T-helper 1 cell treated with Interleukin-12 subunit alpha and Interleukin-12 subunit beta and Interleukin-4 antibody, amounts not matched to agents 30 μg/mL and 1 μg/mL, for 36 hours (primary cell): ENCODE measurements around the gene PPP1CA.

Experiments used
- H3K27ac Mint-ChIP-seq: one replicate; pipeline ENCODE4 v1.8.0; 2021; ENCODE audit warnings: mild to moderate bottlenecking, mixed read lengths
- H3K27me3 Mint-ChIP-seq: one replicate; pipeline ENCODE4 v1.8.0; 2021; ENCODE audit warnings: low read depth, mixed read lengths
- H3K36me3 Mint-ChIP-seq: one replicate; pipeline ENCODE4 v1.8.0; 2021; ENCODE audit warnings: low read depth, mixed read lengths
- H3K4me1 Mint-ChIP-seq: one replicate; pipeline ENCODE4 v1.8.0; 2021; ENCODE audit warnings: low read depth, mixed read lengths
- H3K4me3 Mint-ChIP-seq: one replicate; pipeline ENCODE4 v1.8.0; 2021; ENCODE audit warnings: mild to moderate bottlenecking, moderate library complexity, mixed read lengths
- H3K9me3 Mint-ChIP-seq: one replicate; pipeline ENCODE4 v1.8.0; 2021; ENCODE audit warnings: mixed read lengths

Gene PPP1CA

GRCh38 chr11:67437809-67438157 lies 36.1 kb upstream of the PPP1CA start:
- H3K27me3 Mint-ChIP-seq = no peaks in the 10 kb centered on the region
- no peaks in the 10 kb centered on the region for H3K9me3 Mint-ChIP-seq
- H3K36me3 Mint-ChIP-seq = peaks cover 33% of the 10 kb centered on the region
- H3K4me1 Mint-ChIP-seq = peaks cover 35% of the 10 kb centered on the region
- H3K4me3 Mint-ChIP-seq = peak overlapping the region; percentile 99
- peak overlapping the region; percentile 88 for H3K27ac Mint-ChIP-seq

- peaks cover 36% of the 10 kb centered on the region for H3K4me1 Mint-ChIP-seq
- peak within 1 kb of the TSS; percentile 99 for H3K4me3 Mint-ChIP-seq
- no peaks in the 10 kb centered on the region for H3K27me3 Mint-ChIP-seq
- peak within 1 kb of the TSS; percentile 88 for H3K27ac Mint-ChIP-seq
- no peaks in the 10 kb centered on the region for H3K9me3 Mint-ChIP-seq
- H3K36me3 Mint-ChIP-seq = peaks cover 35% of the 10 kb centered on the region
Observed at GRCh38 chr11:67437082-67437808, 35.6 kb upstream of the PPP1CA start, which contains the start of gene PTPRCAP. TSS of gene PTPRCAP (minus strand) at chr11:67437682. CDS start at chr11:67437619, 63 bp downstream.

- Mint-ChIP-seq H3K27ac (peak overlapping the region; percentile 83), H3K4me1 (peaks cover 38% of the 10 kb centered on the region), H3K4me3 (peak overlapping the region; percentile 99), H3K9me3 (no peaks in the 10 kb centered on the region), H3K36me3 (peaks cover 42% of the 10 kb centered on the region), H3K27me3 (no peaks in the 10 kb centered on the region)
Observed at GRCh38 chr11:67436459-67437081, 34.9 kb upstream of the PPP1CA start.

GRCh38 chr11:67435727-67436458 lies 34.2 kb upstream of the PPP1CA start:
- H3K27ac Mint-ChIP-seq = peak overlapping the region; percentile 83
- no peaks in the 10 kb centered on the region for H3K27me3 Mint-ChIP-seq
- no peaks in the 10 kb centered on the region for H3K9me3 Mint-ChIP-seq
- peaks cover 43% of the 10 kb centered on the region for H3K36me3 Mint-ChIP-seq
- H3K4me3 Mint-ChIP-seq = peak overlapping the region; percentile 99
- peaks cover 37% of the 10 kb centered on the region for H3K4me1 Mint-ChIP-seq

- peaks cover 33% of the 10 kb centered on the region for H3K4me1 Mint-ChIP-seq
- no peaks in the 10 kb centered on the region for H3K27me3 Mint-ChIP-seq
- peaks cover 44% of the 10 kb centered on the region for H3K36me3 Mint-ChIP-seq
- peak overlapping the region; percentile 41 for H3K27ac Mint-ChIP-seq
- no peaks in the 10 kb centered on the region for H3K9me3 Mint-ChIP-seq
- peak overlapping the region; percentile 80 for H3K4me3 Mint-ChIP-seq
Observed at GRCh38 chr11:67435031-67435726, 33.5 kb upstream of the PPP1CA start.

GRCh38 chr11:67434395-67434881 lies 32.8 kb upstream of the PPP1CA start:
- Mint-ChIP-seq H3K27ac (peak overlapping the region; percentile 9), H3K9me3 (no peaks in the 10 kb centered on the region)

GRCh38 chr11:67433536-67434394 lies 32.1 kb upstream of the PPP1CA start:
- peaks cover 34% of the 10 kb centered on the region for H3K36me3 Mint-ChIP-seq
- no peaks in the 10 kb centered on the region for H3K9me3 Mint-ChIP-seq
- no peak overlapping the region for H3K4me3 Mint-ChIP-seq
- H3K4me1 Mint-ChIP-seq = peaks cover 21% of the 10 kb centered on the region
- no peaks in the 10 kb centered on the region for H3K27me3 Mint-ChIP-seq
- H3K27ac Mint-ChIP-seq = peak overlapping the region; percentile 49

More at GRCh38 chr11:67434395-67434881, 32.8 kb upstream of the PPP1CA start:
- peaks cover 41% of the 10 kb centered on the region for H3K36me3 Mint-ChIP-seq
- H3K4me3 Mint-ChIP-seq = no peak overlapping the region
- no peaks in the 10 kb centered on the region for H3K27me3 Mint-ChIP-seq
- peaks cover 27% of the 10 kb centered on the region for H3K4me1 Mint-ChIP-seq

GRCh38 chr11:67432655-67433349 lies 31.1 kb upstream of the PPP1CA start:
- H3K9me3 Mint-ChIP-seq = no peaks in the 10 kb centered on the region
- H3K27ac Mint-ChIP-seq = peak overlapping the region; percentile 9
- peaks cover 32% of the 10 kb centered on the region for H3K36me3 Mint-ChIP-seq
- peaks cover 22% of the 10 kb centered on the region for H3K4me1 Mint-ChIP-seq
- no peak overlapping the region for H3K4me3 Mint-ChIP-seq
- H3K27me3 Mint-ChIP-seq = no peaks in the 10 kb centered on the region

- Mint-ChIP-seq H3K27me3 (no peaks in the 10 kb centered on the region), H3K27ac (peak overlapping the region; percentile 67), H3K4me1 (peaks cover 29% of the 10 kb centered on the region), H3K4me3 (peak overlapping the region; percentile 56), H3K9me3 (no peaks in the 10 kb centered on the region), H3K36me3 (peaks cover 27% of the 10 kb centered on the region)
Observed at GRCh38 chr11:67431346-67432249, 29.9 kb upstream of the PPP1CA start.

GRCh38 chr11:67429722-67430121 lies 28.1 kb upstream of the PPP1CA start:
- H3K27ac Mint-ChIP-seq = no peak overlapping the region
- no peaks in the 10 kb centered on the region for H3K9me3 Mint-ChIP-seq
- H3K27me3 Mint-ChIP-seq = no peaks in the 10 kb centered on the region
- peaks cover 28% of the 10 kb centered on the region for H3K4me1 Mint-ChIP-seq
- peak overlapping the region; percentile 98 for H3K4me3 Mint-ChIP-seq
- H3K36me3 Mint-ChIP-seq = peaks cover 17% of the 10 kb centered on the region

- peak overlapping the region; percentile 91 for H3K27ac Mint-ChIP-seq
- H3K27me3 Mint-ChIP-seq = no peaks in the 10 kb centered on the region
- peaks cover 28% of the 10 kb centered on the region for H3K4me1 Mint-ChIP-seq
- H3K4me3 Mint-ChIP-seq = peak overlapping the region; percentile 98
- H3K36me3 Mint-ChIP-seq = peaks cover 17% of the 10 kb centered on the region
- H3K9me3 Mint-ChIP-seq = no peaks in the 10 kb centered on the region
Observed at GRCh38 chr11:67429038-67429668, 27.5 kb upstream of the PPP1CA start.
